DMS 273 (cell line): ENCODE results near the gene NATD1.

Source experiments
- DNase-seq: peaks from one replicate; lab custom pipeline; 2025; ENCODE audit not compliant: unreplicated experiment; lab: John Stamatoyannopoulos, UW

The NATD1 gene

DNA sequence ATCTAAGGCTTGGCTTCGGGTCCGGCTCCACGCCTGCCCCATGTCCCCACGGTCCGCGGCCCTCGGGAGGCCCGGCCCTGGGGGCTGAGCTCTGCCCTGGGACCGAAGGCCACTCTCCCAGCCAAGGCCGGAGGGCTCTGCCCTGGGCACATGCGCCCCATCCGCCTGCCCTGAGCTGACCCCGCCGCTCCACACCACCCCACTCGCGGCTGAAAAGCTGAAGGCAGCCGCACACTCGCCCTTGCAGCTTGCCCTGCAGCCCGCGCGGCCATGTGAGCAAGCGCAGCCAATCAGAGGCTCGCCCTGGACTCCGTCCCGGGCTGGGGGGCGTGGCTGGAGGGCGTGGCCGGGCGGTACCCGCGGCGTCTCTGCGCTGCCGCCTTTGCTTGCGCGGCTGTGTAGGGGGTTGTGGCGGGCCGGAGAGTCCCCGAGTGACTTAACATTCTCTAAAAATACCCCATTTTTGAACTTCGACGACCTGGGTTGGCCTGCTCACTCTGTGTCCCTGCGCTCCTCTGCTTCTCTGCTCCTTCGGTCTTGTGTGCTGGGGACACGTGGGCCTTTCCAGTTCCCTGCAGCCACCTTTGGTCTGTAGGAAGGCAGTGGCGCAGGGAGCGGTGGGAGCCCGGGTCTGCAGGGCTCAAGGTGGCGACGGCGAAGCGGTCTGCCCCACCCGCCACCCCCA is 22.5 kb upstream of the NATD1 start:
- peak; percentile 90 for DNase-seq

DNA sequence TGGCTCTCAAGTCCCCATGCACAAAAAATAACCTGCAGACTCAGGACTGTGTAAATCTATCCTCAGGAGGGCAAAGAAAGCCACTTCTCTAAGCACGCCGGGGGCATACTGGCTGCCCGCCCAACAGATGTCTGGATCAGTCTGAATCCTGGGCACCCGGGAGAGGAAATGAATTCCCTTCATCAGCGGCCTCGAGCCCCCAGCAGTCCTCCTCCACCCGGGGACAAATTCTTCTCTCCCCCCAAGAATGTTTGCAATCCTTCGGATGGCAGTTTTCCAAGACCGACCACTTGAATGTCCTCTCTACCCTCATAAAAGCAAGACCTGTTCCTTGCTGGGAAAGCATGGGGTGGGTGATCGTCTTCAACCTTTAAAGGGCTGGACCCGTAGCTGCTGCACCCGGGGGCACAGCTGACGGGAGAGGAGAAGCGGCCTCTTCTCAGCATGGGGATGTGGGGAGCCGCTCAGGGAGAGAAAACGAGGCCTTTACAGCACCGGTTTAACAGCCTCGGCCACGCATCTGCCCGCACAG is 21.9 kb upstream of the NATD1 start:
- peak; percentile 73 for DNase-seq

DNA sequence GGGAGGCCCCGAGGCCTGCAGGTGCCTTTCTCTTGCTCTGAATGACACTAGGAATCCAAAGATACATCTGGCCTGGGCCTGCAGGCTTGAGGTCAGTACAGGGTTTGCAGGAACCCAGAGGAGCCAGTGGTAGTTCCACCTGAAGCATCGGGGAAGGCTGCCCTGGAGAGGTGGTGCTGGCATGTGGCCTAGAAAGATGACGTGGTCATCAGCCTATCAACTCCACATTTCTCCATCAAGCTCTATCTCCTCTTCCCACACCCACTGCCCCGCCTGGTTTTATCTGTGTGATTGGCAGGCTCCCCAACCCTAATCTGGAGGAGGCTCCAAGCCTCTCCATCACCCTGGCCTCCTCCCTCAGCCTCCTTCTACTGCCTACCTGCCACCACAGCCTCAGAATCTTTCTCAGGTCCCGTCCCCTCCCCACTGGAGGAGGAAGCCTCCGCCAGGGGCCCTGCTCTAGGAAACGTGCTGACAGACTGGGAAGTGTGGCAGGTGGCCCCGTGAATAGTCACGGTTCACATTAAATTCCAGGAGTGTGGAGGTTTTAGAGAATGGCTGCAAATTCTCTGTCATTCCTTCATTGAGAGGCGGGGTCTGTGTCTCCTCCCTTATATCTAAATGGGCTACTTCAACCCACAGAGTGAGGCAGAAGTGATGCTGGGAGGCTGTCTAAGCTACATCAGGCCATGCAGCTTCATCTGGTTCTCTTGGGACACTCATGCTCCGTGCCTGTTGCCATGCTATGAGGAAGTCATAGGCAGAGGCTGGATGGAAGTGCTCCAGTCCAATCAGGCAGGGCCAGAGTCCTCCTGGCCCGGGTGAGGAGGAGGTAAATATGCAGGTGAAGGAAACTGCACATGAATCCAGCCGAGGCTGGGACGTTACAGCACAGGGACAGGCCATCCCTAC is 19.9 kb upstream of the NATD1 start:
- DNase-seq = no peak

DNA sequence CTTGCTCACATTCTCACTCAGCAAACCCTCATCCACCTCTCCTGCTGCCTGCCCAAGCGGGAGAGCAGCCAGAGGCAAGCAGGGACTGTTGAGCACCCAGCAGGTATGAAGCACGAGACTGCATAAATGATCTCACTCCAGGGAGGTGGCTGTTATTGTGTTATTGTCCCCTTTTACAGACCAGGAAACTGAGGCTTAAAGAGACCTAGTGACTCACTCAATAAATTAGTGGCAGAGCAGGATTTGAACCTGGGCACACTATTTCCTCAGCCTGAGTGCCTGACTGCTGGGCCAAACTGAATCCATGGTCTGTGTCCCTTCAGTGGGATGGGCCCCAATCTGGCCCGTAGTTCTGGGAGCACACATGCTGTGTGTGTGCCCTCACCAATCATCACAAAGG is 19.0 kb upstream of the NATD1 start:
- no peak for DNase-seq

DNA sequence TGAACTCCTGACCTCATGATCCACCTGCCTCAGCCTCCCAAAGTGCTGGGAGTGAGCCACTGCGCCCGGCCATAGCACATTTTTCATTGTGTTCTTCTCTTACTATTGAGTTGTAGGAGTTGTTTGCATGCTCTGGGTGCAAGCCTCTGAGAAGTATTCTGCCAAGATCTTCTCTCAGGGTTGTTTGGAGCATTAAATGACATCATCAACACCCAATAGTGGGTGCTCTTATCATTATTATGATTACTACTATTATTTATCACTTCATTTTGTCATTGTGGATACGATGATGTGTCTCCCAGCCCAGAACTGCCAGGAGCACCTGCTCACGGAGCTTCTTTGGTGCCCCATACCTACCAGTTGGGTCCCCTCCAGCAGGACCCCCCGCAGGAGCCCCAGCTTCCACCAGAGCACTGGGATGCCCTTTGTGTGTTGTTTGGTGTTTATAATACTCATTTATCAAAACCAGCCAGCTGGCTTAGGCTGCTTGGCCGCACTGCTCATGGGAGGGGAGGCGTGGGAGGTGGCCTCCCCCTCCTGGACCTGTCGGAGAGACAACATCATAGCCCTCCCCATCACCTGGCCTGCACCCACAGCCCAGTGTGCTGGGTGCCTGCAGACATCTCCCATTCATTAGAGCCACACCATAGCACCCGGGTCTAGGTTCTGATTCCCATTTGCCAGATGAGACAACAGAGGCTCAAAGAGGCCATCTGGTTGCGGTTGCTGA is 18.4 kb upstream of the NATD1 start:
- no peak for DNase-seq

DNA sequence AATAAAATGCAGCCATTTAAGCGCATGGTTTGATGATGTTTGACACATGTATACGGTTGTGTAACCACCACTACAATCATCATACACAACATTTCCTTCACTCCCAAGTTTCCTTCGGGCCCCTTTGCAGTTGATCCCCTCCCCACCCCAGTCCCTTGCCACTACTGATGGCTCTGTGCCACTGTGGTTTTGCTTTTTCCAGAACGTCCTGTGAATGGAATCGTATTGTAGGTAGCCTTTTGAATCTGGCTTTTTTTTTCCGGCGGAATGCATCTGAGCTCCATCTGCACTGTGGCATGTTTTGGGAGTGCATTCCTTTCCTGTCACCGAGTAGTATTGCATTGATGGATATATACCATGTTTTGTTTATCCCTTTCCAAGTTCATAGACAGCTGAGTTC is 16.2 kb upstream of the NATD1 start:
- no peak for DNase-seq

DNA sequence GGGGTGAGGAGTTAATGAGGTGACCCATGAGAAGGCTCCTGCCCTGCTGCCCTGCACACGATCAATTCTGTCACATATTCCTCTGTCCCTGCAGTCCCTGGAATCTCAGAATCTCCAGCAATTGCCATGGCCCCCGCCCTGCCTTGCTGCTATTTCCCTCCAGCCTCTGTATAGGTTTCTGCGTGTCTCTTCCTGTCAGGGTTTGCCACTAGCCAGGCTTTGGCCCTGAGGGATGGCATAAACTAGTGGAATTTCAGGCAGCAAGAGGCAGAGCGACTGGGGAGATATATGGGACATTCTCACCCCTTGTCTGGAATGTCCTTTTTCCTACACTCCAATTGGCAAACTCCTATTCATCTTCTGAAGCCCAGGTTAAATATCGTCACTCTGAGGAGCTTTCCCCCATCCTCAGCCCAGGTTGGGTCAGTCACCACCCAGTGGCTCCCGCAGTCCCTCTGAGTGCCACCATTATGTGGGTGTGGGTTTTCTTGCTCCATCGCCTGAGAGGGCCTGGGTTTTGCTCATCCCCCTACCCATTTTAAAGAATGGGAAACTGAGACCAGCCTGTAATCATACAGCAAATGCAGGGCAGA is 15.5 kb upstream of the NATD1 start:
- no peak for DNase-seq

DNA sequence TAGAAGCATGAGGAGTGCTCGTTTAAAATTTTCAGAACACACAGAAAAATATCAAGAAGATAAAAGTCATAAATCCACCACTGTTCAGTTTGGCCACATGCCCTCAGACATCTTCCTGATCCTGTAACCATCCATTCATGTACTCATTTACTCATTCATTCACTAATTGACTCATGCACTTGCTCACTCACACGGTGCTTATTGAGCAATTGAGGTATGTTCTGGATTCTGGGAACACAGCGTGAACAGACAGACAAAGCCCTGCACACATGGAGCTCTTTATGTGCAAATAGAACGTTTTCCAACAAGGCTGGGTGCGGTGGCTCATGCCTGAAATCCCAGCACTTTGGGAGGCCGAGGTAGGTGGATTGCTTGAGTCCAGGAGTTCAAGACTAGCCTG is 10.2 kb upstream of the NATD1 start:
- no peak for DNase-seq

DNA sequence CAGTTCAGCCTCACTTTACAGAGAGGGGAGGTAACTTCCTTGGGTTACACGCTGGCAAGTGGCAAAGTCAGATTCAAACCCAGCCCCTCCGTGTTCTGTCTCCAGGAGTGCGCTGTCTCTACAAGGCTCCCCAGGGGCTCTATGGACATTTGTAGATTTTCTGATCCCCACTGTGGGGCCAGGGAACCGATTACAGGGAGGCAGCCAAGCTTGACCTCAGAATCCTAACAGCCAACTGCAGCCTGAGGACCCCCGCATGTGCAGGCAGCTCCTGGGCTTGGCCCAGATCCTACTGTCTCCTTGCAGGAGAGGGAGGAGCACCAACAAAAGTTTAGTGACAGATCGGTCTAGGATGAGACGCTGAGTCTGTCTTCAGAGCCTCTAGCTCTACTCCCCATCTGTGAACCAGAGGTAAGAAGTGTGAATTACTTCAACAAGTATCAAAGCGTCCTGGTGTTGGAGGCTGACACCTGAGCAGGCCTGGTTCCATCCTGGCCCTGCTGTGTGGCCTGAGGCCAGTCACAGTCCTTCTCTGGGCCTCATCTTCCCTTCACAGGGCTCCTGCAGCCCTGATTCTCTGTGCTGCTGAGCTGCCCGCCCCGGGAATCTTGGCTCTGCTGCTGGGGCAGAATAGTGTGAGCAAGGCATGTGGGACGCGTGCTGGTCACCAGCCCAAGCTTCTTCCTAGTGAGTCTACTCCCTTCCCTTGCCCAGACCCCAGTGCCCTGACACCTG is 9.2 kb upstream of the NATD1 start:
- no peak for DNase-seq

DNA sequence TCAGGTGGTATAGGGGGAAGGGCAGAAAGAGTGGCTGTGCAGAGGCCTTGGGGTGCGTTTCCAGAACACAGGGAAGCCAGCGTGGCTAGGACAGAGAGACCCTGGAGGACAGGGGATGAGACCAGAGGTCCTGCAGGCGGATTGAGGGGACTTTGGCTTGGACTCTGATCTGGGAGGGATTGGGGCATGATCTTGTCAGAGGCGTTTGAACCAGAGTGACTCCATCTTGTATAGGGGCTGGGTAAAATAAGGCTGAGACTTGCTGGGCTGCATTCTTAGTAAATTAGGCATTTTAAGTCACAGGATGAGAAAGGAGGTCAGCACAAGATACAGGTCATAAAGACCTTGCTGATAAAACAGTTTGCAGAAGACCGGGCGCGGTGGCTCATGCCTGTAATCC is 5.4 kb upstream of the NATD1 start:
- DNase-seq = no peak

DNA sequence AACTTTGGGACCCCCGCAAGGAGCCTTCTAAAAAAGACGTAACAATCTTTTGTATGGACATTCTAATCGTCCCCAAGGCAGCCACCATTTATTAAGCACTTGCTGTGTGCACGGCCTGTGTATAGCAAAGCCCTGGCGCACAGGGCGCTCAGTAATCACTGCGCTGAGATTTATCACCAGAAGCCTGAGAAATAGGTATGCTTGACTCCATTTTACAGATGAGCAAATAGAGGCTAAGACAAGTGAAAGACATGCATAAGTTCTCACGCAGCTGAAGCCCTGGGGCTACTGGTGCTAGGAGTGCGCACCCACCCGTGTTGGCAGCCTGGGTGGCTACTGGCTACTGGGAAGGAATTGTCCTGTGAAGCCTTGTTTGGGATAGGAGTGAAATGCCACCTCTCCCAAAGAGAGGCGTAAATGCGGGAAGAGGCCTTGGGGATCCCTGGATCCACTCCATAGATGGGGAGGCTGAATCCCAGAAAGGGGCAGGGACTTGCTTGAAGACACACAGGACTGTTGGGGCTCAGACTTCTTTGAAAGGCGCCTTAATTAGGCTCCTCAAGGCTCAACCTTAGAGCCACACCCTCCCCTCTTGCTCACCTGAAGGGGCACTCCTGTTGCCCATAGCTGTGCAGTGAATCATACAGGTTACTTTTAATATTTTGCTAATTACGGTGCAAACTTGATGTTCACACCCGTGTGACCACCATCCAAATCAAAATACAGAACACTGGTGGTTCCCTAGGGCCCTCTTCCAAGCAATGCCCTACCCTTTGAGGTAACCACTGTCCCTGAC is 634 bp upstream of the NATD1 start:
- DNase-seq = no peak

DNA sequence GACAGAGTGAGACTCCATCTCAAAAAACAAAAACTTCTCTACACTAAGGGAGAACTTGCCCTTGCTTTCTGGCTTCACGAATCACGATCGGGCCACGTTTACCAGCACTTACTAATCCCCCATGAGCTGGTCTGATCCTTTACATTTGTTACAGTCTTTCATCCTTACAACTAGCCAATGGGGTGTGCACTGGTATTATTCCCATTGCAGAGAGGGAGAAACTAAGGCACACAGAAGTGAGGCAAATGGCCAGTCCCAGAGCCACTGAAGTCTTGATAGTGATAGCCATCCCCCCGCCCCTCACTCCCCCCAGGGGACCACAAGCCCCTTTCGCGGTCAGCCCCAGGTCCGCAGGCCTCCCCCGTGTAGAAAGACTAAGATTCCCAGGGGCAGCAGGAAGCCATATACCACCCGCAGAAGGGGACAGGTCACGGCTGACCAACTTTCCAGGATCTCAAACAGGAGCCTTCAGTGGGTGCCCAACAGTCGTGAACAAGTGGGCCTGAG is 868 bp downstream of the NATD1 start:
- no peak for DNase-seq

DNA sequence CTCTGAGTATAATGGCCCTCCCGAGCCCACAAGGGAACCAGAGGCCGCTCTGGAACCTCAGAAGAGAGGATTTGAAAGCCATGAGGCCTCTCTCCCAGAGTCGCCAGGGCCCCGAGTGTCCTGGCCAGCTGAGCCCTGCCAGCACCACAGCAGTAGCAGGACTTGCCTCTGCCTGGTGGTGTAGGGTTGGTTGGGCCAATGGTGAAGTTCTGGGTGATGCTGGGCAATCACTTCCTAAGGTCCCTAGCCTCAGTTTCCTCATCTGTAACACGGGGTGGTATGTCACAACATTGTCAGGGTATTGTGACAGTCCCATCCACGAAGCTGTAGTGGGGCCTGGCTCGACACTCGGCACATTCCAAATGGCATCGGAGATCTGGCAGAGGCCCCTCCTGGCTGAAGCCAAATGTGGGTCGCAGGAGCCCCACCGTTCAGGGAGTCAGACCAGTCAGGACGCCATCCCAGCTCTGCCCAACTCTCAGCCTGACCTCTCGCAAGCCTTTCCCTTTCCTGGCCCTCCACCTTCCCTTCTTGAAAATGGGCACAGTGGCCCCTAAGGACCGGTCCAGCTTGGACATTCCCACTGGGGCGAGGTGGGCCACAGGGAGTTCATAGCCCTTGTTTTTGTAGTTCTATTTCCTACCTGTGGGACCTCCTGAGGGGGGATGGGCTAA is 1.7 kb downstream of the NATD1 start:
- DNase-seq = no peak

DNA sequence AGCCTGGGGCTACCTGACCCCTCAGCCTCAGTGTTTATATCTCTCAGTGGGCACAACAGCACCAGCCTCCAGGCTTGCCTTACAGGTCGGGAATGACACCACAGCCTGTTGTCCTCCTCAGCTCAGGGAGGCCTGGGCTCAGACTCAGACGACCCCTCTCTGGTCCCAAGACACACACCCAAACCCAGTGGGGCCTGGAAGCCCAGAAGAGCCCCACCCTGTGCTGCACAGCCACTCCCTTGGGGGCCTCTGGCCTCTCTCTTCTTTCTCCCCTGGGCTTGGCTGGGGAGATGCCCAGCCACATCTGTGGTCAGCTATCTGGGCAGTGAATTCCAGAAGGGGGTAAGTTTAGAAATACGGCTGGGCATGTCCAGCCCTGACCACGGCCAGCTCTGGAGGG is 2.4 kb downstream of the NATD1 start:
- DNase-seq = no peak

DNA sequence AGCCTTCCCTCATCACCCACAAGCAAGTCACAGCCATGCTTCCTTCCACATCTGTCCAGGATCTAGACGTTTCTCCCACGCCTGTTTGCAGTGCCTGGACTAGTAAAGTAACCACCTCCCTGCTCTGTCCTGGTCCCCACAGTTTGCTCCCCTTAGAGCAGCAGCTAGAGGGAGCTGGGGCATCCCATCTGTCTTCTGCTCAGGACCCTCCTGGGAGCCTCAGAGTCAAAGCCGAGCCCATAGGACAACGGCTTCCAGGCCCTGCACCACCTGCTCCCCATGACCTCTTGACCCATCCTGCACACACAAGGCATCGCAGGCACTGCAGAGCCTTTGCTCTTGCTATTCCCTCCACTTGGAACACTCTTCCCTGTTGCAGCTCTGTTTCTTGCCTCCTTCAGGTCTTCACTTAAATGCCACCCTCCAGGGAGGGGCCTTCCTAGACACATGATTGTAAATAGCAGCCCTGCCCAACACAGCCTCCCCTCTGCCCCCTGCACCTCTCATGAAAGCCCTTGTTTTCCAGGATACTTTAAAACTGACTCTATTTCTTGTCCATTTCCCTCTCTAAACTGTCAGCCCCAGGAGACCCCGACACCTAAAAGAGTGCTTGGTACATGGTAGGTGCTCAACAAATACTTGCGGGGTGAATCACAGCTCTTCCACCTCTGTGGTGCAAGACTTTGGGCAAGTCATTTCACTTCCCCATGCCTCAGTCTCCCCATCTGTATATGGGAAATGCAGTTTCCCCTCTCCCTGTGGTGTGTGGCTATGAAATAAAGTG is 3.1 kb downstream of the NATD1 start:
- DNase-seq = peak; percentile 41

DNA sequence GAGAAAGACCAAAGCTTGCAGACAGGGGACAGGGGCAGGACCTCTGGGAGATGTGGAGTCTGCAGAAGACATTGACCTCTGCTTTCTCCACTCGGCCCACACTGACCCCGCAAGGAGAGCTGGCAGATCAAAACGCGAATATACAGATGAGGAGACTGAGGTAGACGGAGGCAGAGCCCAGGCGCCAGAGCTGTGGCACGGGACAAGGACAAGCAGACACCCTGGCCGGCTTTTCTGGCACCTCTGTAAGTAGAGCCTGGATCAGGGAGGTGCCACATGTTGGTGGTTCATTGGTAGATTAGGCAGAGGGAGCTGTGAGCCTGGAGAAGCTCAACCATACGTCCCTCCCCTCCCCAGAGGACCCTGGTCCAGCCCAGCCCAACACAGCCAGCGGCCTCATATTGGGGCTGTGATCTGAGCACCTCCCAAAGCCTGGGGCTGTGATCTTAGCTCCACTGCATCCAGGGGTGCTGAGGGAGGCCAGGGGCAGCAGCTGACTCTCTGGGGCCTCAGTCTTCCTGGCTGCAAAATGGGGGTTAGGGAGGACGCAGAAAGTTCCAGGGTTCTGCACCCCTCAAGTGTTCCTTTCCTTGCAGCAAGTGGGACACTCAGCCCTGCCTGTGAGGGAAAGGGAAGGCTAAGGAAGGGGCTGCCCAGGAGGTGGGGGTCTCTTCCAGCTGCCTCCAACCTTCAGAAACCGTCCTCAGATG is 4.0 kb downstream of the NATD1 start:
- DNase-seq = no peak

DNA sequence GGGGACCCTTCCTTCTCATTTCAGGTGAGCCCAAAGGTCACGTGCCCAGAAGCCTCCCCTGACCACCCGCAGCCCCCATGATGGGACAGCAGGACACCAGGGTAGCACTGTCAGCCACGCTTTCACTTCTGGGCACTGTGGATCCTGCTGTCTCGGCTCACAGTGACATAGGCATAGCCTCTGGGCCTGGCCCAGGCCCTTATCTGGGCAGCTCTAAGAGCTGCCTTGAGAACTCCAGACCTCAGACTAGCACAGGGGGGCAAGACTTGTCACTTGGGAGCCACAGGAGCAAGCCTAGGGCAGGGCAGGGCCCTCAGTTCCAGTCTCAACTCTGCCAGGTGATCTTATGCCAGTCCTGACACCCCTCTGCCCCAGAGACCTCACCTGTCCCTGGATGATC is 4.7 kb downstream of the NATD1 start:
- no peak for DNase-seq
